ENCODE data around the gene CUX1.
"Not testable (repeated sequence)": the region's sequence is repeated elsewhere in the genome, so short reads cannot be mapped to it uniquely, and the experiment has no call there.

Gene CUX1

DNA sequence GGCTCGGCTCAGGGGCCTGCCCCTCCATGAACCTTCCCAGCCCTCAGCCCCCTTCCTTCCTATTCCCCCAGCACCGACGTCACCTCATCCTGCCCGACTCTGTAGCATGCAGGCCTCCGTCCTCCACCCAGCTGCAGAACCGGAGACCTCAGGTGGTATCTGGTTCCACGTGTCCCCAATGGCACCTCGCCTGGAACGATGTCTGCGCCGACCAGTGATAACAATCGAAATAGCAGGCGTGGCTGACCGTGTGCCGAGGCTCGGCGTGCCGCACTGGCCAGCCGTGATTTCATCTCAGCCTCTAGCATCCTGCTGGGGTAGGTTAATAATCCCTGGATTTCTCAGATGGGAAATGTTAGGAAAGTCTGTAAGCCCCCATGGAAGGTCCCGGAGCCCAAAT, 171.7 kb downstream of the CUX1 start:
- DNase-seq = no peak

DNA sequence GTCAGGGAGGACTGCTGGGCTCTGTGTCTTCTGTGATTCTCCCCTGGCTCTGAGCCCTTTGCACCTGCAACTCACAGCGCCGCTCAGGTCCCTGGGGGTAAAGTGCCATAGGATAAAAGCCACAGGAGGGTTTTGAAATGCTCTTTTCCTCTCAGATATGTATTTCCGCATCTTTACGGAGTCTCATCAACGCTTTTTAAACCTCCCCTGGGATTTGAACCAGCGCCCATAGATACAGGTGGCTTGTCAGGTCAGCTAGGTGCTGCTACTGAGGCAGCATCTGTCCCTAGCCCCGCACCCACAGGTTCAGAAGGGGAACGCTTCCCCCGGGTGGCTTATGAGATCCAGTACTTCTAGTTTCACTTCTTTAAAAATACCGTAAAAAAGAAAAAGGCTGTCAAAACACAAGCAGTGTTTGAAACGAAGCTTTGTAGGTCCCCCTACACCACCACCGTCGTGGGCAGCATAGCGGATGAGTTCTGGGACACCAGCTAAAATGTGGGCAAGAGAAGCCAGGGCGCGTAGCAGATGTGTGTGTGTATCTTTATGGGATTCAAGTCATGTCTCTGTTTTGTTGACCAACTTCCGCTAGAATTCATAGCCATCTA, 173.5 kb downstream of the CUX1 start:
- DNase-seq = no peak

DNA sequence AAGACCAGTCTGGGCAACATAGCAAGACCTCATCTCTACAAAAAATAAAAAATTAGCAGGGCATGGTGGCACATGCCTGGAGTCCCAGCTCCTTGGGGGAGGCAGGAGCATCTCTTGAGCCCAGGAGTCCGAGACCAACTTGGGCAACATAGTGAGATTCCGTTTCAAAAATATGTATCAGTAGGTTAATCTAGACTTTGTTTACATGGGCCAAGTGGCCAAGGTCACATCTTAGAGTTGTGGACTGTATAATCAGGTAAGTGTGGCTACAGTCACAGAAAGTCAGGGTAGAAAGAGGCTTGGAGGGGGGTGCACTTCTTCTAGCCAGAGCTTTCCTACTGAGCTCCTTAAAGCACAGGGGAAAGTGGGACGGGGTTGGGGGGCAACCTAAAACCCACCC, 174.4 kb downstream of the CUX1 start:
- DNase-seq = no peak

DNA sequence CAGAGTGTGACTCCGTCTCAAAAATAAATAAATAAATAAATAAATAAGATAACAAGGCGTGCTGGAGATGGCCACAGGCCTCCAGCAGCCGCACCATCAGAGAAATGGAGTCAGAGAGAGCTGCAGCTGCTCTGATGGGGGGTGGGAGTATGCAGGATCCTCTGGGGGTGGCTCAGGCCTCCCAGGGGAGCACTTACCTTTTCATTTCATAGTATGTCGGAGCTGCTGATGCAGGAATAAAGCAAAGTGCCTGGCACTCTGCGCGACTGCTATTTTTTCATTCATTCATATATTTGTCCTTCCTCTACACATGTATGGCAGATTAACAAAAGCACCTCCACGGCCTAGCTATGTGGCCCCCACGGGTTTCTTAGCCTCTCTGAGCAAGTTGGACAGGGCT, 175.9 kb downstream of the CUX1 start:
- DNase-seq = no peak

DNA sequence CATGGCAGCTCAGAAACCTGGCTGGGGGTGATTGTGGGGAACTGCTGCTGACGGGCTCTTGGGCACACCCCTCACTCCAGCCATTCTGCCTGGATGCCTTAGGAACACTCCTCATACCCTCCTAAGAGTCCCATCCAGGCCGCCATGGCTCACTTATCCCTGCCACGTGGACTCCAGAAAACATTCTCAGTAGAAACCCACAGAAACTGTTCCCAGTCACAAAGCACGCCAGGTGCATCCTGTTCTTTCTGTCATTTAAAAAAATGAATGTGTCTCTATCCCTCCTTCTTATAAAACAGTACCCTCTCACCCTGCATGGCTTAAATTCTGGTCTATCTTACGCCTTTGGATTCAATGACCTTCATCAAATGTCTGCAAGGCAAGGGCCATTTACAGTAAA, 177.7 kb downstream of the CUX1 start:
- DNase-seq = no peak

DNA sequence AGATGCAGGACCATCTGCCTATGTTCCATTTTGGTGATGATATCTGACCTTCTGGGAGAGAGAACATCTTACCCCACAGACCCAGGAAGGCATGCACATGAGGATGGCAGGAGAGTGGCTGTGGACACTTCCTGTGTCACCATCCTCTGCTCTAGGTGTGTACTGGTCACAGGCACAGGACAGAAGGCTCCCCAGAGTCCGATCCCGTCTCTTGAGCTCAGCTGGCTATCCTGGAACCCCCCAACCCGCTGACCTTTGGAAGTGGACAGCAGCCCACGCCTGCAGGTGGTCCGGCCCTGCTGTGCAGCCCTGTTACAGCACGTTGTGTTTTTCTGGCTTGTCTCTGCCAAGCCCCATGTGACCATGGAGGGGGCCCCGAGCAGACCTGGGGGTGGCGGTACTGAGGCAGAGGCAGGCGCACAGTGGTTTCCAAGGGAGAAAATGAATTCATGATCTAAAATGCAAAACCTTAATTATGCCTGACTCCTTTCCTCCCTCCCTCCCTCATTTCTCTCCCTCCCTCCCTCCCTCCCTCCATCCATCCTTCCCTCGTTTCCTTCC, 178.8 kb downstream of the CUX1 start:
- no peak for DNase-seq

DNA sequence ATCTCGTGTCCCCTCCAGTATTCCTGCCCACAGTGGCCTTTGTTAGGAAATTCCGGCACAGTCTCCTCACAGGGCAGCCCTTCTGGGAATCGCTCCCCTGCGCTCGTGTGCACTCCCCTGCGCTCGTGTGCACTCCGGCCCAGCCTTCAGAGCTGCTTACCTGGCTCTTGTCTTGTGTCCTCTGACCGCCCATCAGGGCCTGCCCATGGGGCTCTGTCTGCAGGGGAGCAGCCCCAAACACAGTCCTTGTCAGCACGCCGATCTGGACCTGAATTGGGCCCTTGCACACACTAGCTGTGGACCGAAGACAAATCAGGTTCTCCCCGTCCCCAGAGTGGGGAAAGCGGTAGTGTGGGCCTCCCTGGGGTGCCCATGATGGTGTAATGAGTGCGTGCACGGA, 179.4 kb downstream of the CUX1 start:
- no peak for DNase-seq

DNA sequence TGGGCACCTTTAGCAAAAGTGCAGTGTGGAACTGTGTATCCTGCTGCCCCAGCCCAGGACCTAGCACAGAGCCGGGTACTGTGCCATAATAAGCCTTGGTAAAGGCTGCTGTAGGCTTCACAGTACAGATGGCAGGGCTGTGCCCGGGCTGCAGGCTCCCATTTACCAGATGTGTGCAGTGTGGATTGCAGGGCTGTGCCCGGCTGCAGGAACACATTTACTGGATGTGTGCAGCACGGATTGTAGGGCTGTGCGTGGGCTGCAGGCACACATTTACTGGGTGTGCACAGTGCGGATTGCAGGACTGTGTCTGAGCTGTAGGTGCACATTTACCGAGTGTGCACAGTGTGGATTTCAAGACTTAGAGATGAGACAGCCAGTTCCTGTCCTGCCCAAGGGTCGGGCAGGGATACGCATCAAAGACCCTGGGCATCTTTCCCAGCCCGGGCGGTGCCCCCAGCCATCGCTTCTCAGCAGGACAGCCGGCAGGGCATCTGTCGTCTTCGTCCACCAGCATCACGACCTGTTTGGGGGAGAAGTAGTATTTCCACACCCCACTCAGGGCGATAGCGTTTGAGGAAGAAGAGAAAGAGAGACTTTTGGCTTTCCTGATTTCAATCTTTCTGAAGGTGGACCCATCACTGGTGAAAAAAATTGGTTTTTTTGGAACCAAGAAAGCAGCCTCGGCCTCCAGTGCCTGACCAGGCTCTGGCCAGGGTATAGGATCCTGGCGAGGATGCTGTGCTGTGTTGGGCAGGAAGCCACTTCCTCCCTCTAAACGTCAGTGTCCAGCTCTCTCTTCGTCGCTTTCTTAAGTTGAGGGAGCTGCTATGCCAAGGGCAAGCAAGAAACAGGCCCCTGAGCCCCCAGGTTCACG, 180.8 kb downstream of the CUX1 start:
- DNase-seq = no peak

DNA sequence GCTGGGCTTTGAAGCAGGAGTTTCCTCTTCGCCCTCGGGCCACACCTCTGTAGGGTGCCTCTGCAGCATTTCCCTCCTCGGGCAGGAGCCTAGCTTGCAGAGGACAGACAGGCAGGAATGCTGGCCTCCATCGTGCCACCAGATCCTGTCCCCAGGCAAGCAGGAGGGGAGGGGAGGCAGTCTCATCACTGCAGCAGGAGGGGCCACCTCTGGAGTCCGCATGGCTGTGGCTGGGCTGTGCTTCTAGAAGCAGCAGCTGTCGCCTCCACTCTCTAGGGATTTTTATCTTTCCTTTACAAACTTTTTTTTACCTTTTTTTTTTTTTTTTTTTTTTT, 181.4 kb downstream of the CUX1 start:
- no peak for DNase-seq

DNA sequence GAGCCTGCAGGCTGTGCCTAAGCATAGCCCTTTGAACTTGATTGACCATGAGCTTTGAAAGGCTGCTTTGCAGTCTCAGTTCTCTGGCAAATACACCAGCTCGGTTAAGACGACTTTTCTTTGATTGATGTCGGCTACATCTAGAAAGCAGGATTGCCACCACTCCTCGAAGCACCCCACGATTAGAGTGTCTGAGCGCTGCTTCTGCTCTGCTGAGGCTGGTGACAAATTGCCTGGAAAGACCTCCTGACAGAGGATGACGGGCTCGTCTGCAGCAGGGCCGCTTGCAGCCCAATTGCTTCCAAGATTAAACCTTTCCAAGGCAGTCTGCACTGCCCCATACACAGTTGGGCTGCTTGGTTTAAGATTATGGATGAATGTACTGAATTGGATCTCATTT, 182.0 kb downstream of the CUX1 start:
- DNase-seq = no peak

DNA sequence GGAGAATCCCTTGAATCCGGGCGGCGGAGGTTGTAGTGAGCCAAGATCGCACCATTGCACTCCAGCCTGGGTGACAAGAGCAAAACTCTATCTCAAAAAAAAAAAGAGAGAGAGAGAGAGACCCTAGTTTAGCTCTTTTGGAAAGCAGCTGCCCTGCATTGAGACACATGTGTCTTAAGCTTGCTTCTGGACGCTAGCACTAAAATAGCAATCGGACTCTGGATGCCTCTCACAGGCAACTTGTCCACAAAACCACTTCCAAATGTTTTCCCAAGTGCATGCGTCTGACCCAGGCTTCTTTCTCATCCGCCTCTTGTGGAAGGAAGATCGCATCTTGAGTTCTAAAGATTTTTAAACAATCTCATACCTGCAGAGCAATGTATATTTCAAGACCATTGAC, 182.7 kb downstream of the CUX1 start:
- DNase-seq = no peak

DNA sequence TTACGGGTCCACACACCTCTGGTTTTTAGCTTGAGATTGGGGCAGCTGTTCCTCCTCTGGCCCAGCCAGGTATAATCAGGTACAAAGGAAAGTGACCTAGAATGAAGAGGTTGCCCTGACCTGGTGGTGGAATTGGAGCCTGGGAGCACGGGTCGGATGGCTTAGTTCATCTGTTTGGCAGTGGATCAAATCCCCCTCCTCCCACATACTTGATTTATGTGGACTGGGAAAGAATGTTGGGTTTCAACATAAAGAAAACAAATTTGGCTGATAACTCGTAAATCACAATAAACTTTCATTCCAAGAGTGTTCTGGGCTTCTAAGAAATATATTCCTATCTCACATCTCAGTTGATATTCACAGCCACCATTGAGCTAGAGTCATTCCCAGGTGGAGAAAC, 186.8 kb downstream of the CUX1 start:
- DNase-seq = no peak

DNA sequence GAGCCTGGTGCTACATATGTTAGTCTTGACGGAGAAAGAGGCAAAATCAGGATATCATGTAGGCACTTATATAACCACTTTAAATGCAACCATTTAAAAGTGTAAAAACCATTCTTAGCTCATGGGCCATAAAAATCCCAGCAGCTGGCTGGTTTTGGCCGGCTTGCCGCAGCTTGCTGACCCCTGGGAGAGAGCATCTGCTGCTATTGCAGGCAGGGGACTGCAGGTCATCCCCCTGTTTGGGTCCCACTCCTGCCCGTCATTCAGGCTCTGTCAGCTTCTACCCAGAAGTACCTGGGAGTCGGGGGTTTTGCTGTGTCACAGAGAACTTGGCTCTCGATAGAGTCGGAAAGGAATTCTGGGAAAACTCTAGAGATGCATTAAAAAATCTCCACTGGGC, 187.4 kb downstream of the CUX1 start:
- DNase-seq = no peak

DNA sequence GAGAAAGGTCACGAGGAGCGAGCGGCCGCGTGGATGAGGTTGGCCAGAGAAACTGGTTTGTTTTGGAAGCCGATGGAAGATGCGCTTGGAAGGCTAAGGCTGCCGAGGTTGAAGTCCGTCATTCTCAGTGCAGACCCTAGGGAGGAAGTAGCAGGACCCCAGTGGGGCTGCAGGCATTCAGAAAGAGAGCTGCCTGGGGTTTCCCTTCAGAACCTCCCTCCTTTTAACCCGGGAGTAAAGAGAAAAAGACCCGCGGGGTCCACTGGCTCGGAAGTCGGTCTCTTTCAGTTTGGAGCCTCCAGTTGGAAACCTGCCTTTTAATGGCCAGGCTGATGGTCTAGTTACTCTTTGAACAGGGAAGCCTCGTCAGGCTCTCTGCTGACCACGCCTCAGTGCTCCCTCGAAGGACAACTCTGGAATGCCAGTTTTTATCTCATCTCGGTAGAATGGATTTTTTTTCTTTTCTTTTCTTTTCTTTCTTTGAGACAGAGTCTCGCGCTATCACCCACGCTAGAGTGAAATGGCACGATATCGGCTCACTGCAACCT, 188.6 kb downstream of the CUX1 start:
- no peak for DNase-seq

DNA sequence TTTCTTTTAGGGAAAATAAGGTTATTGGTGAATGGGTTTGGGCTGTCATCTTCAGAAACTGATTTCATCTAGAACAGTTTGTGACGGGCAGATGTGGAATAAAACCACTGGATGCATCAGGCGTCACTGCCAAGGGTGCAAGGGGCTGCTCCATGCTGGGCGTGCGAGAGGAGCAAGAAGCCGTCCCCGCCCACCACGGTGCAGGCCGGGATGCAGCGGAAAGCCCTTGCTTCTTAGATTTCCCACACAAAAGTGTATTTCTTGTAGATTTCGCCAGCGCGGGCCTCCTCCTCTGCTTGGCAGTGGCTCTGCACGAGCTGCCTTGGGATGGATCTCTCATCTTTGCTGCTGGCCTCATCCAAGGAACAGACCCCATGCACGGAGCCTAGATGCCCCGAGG, 189.3 kb downstream of the CUX1 start:
- DNase-seq = no peak

DNA sequence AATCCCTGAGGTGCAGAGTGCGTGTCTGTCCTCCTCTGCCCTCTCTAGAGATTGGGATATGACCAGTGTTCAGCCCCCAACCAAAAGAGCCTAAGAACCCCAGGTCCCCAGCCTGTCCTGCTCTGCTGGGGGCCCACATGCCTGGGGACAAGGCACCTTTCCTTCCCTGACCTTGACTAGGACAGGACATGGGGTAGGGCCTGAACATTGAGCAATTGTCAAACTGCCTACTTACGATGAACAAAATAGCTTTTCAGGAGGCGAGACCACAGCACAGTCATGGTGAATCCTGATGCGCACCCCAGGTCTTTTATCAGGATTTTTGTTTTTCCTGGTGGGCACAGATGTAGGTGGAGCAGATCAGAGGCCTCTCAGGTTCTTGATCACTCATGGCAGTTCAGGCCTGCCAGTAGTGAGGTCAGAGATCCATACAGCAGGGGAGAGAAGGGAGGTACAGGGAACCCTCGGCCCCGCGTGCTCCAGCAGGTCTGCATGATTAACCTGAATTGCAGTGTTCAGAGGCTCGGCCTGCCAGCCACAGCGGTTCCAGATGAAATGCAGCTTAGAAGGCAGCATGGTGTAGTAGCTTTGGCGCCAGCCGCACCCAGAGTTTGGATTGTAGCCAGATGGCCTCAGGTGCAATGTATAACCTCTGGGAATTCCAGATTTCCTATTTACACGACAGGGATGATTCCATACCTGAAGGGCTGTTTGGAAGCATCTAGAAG, 191.3 kb downstream of the CUX1 start:
- no peak for DNase-seq

DNA sequence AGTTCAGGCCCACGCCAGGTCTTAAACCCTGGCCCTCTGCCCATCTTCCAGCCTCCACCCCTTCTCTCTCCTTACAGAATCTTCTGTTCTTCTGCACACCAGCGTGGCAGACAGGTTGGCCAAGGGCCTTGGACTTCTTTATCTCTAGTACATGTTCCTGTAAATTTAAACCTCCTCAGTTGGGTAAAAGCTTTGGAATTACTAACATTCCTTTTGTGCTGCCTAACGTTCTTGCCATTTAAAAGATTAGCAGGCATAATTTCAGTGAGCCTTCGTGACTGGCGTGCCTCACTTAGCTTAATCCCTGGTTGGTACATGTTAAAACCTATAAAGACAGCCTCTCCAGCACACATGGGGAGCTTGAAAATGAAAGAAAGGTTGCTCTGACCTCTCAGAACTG, 192.2 kb downstream of the CUX1 start:
- DNase-seq = no peak

DNA sequence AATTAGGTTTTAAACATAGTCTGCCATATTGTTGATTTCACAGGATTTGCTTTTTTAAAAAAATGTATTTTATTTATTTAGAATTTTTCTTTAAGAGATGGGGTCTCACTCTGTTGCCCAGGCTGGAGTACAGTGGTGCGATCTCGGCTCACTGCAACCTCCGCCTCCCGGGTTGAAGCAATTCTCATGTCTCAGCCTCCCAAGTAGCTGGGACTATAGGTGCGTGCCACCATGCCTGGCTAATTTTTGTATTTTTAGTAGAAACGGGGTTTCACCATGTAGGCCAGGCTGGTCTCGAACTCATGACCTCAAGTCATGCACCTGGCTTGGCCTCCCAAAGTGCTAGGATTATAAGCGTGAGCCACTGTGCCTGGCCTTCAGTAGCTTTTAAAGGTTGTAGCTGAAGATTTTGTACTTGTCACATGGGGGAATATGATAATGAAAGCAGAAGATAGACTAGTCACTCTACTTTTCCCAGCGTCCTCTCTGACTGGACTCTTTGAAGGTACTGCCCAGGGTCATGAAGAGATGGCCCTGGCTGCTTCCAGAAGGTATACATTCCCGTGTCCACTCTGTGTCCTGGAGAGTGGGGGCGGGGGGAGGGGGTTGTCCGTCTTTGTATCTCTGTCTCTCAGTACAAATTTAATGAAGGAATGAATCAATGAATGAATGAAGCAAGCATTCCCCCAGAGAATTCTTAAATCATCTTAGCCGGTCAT, 194.8 kb downstream of the CUX1 start:
- DNase-seq = not testable (repeated sequence)

DNA sequence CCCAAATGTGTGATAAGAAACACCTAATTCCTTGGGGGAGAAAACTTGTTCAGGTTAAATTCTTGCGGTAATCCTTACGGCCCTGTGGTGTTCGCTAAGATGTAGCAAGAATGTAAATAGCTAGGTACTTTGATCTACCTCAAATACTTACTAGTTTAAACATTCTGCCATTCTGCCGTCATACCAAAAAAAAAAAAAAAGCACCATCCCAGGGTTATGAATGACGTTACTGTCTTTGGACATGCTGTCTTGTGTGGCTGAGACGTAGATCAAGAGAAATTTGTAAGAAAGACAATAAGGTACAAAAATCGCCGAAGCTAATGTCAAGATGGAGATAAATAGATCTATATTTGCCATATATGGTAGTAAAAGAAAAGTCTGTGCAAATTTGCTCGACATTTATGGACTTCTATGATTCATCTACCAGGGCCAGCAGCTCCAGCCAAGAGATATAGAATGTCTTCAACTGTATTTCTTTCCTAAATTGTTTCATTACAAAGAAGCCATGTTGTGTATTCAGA, 195.6 kb downstream of the CUX1 start:
- DNase-seq = no peak

DNA sequence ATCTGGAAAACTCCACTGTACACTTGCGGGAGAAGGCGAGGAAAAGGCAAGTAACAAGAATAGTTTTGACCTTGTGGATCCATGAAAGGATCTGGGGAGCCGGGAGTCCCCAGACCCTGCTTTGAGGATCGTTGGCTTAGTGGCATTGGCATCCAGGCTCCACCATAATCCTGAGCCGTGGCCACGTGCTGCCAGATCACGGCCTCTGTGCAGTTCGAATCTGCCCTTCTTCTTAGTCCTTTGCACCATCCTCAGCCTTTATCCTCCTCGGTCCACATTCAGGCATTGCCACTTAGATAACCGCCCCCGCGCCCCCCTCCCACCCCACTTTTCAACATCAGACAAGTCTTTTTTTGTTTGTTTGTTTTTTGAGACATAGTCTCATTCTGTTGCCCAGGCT, 201.4 kb downstream of the CUX1 start:
- DNase-seq = no peak

DNA sequence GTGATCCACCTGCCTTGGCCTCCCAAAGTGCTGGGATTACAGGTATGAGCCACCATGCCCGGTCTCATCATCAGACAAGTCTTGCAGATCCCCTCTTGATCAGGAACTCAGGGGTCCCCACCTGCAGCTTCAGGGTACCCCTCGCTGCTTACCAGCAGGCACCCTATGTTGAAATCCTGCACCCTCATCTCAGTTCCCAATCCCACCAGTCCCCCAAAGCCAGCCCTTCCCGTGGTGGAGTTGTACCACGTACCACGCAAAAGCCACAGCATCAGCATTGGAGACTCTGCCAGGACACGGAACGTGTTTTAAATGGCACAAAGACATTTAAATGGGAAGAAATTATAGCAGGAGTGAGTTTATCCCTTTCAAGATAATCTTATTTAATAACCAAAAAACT, 202.0 kb downstream of the CUX1 start:
- no peak for DNase-seq

DNA sequence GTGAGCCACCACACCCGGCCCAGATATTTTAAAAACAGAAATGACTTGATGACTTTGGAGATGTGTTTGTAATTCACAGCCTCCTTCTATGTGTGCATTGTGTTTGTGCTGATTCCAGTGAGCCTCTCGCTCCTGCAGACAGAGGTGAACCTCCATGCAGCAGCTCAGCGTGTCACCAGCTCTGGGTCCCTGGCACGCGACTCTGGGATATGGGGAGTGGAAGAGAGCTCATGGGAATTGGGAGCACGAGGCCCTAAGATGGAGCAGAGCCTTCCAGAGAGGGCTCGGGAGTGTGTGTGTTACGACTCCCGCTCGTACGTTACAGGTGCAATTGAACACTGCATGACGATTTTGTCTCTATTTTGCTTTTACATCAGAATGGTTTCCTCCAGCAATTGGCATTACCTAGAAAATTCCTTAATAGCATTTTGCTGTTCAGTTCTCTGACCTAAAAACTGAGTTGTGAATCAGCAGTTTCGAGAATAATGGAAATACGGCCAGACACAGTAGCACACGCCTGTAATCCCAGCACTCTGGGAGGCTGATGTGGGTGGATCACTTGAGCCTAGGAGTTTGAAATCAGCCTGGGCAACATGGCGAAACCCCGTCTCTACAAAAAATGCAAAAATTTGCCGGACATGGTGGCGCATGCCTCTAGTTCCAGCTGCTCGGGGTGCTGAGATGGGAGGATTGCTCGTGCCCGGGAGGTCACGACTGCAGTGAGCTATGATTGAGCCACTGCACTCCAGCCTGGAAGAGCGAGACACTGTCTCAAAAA, 204.6 kb downstream of the CUX1 start:
- DNase-seq = no peak

Measured in activated CD8-positive, alpha-beta memory T cell treated with anti-CD3 and anti-CD28 coated beads for 24 hours (primary cell).